GM21381 (cell line): ENCODE results near the gene TDRD12.
"Not testable (repeated sequence)": the region's sequence is repeated elsewhere in the genome, so short reads cannot be mapped to it uniquely, and the experiment has no call there.

Experiments
- ATAC-seq: cut with Tn5 transposase; IDR thresholded peaks from one replicate; pipeline ENCODE4 v1.9.1; 2021; ENCODE audit warnings: mild to moderate bottlenecking, moderate library complexity; ENCODE audit not compliant: unreplicated experiment

Gene TDRD12

GRCh38 chr19:32691952-32692726 lies 27.4 kb upstream of the TDRD12 start:
- ATAC-seq: peak; percentile 59

- no peak for ATAC-seq
Observed at GRCh38 chr19:32692727-32693061, 26.9 kb upstream of the TDRD12 start.

GRCh38 chr19:32693151-32694108 lies 26.1 kb upstream of the TDRD12 start:
- not testable (repeated sequence) for ATAC-seq

- ATAC-seq: not testable (repeated sequence)
Observed at GRCh38 chr19:32694316-32694715, 25.3 kb upstream of the TDRD12 start.

GRCh38 chr19:32694851-32695250 lies 24.7 kb upstream of the TDRD12 start:
- ATAC-seq: not testable (repeated sequence)

- ATAC-seq: not testable (repeated sequence)
Observed at GRCh38 chr19:32695506-32695905, 24.1 kb upstream of the TDRD12 start.

- not testable (repeated sequence) for ATAC-seq
Observed at GRCh38 chr19:32696771-32697170, 22.8 kb upstream of the TDRD12 start.

- ATAC-seq: not testable (repeated sequence)
Observed at GRCh38 chr19:32700129-32700528, 19.4 kb upstream of the TDRD12 start.

- ATAC-seq: no peak
Observed at GRCh38 chr19:32702010-32702409, 17.6 kb upstream of the TDRD12 start.

GRCh38 chr19:32704006-32704405 lies 15.6 kb upstream of the TDRD12 start:
- not testable (repeated sequence) for ATAC-seq

GRCh38 chr19:32708457-32708856 lies 11.1 kb upstream of the TDRD12 start:
- no peak for ATAC-seq

- ATAC-seq: no peak
Observed at GRCh38 chr19:32709032-32709431, 10.5 kb upstream of the TDRD12 start.

GRCh38 chr19:32711747-32712146 lies 7.8 kb upstream of the TDRD12 start:
- no peak for ATAC-seq

- not testable (repeated sequence) for ATAC-seq
Observed at GRCh38 chr19:32716203-32716602, 3.4 kb upstream of the TDRD12 start.

GRCh38 chr19:32717496-32717895 lies 2.1 kb upstream of the TDRD12 start:
- ATAC-seq: no peak

GRCh38 chr19:32718286-32718685 lies 1.3 kb upstream of the TDRD12 start:
- no peak for ATAC-seq

- ATAC-seq: no peak
Observed at GRCh38 chr19:32720216-32720935, 809 bp downstream of the TDRD12 start.

- ATAC-seq: no peak
Observed at GRCh38 chr19:32720936-32721250, 1.3 kb downstream of the TDRD12 start.

- ATAC-seq: no peak
Observed at GRCh38 chr19:32735936-32736335, 16.4 kb downstream of the TDRD12 start.

- no peak for ATAC-seq
Observed at GRCh38 chr19:32743021-32743420, 23.5 kb downstream of the TDRD12 start.

- ATAC-seq: no peak
Observed at GRCh38 chr19:32743447-32743846, 23.9 kb downstream of the TDRD12 start.
